HG02981 (cell line): ENCODE measurements around the gene ZNF688.
"Not testable (repeated sequence)": the region's sequence is repeated elsewhere in the genome, so short reads cannot be mapped to it uniquely, and the experiment has no call there.

Source experiments
- ATAC-seq: cut with Tn5 transposase; IDR thresholded peaks from one replicate; pipeline ENCODE4 v1.9.1; 2021; ENCODE audit warnings: mild to moderate bottlenecking, moderate library complexity; ENCODE audit not compliant: unreplicated experiment

Gene ZNF688

DNA sequence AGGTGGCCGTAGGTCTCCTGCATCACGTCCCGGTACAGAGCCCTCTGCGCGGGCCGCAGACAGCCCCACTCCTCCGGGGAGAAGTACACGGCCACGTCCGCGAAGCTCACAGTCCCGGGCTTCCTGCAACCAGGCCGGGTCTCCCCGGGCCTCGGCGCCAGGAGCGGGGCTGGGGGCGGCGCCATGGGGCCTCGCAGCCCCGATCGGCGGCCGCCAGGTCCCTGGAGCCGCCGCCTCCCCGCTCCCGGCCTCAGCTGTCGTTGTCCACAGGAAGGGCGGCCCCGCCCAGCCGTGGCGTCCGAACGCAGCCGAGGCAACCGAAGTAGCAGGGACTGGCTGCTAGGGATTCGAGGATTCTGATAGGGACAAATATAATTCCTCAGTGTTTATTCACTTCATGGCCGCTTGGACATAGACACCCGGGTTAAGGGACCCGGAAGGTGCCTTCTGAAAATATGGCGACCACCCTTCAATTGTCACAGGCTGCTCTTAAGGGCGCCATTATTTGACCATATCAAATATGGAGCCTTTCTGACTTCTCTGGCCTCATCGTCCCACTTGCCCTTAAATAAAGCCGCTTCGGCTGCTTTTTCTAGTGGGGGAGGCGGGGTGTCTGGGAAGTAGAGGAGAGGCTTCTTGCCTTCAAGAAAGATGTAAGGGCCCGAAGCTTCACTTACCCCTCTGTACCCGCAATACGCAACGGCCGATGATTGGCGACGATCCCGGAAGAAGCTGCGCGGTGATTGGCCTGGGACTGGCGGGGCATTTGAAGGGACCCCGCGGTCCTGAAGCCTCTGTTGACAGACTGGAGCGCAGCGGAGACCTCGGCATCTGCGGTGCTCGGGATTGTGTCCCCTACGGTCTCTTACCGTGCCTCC is at the start of gene ZNF688:
ZNF688 (minus strand) TSS at position 270 of the 878 bp plus-strand sequence; CDS start at position 185, 85 bp downstream.
- peak; percentile 70 for ATAC-seq

- no peak for ATAC-seq
These were observed 48.7 kb upstream of the ZNF688 start for GRCh38 chr16:30620169-30620568.

DNA sequence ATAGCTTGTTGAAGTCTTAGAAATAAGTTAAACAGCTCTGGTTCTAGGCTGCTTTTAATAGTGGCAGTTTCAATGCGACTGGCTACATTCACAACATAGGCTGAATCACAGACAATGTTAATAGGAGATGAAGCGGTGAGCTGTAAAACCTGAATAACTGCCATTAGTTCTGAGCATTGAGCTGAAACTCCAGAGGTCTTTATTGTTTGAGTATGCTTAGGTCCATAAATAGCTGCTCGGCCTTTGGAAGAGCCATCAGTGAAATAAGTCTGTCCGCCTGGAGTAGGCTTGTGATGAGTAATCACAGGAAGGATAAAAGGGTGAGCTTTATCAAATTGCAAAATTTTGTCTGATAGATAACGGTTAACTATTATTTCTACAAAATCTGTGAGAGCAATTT is 48.1 kb upstream of the ZNF688 start:
- ATAC-seq = no peak

DNA sequence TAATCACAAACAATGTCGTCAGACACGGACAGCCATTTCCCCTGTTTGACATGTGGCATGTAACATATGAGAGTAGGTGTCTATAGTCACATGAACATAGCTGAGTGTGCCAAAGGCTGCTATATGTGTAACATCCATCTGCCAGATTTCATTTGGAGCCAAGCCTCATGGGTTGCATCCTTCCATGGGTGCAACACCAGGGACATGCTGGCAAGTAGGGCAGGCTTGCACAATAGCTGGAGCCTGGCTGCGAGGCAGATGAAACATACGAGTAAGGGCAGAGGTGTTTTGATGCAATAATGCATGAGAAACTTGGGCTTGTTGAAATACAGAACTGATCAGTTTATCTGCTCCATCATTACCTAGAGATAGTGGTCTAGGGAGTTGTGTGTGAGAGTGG is 47.7 kb upstream of the ZNF688 start:
- no peak for ATAC-seq

DNA sequence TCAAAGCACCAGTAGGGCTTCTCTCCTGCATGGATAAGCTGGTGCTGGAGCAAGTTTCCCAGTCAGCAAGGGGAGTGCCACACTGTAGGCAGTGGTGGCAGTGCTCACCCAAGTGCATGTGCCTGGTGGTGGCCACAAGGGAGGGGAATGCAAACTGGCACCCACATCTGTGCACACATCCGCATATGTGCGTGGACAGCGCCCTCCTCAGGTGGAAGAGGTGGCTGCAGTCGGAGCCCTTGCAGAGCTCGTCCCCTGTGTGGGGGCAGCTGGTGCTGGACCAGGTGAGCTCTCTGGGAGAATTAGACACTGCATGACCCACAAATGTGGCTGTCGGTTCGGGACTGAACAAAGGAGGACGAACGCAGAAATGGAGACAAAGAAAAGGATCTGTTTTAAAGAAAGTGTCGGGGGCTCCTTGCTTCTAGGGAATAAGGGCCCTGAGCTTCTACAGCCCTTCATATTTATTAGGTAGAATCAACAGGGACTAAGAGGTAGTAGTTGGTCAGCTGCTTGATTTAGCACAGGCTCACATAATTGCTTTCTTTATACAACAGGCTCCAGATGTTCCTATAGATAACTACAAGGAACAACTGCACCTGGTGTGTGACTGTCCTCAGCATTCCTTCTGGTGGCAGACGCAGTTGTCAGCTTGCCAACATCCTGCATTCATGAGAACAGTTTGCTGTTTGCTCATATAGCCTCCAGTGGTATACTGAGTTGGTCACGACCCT is 44.0 kb upstream of the ZNF688 start:
- ATAC-seq = no peak

GRCh38 chr16:30609926-30610839 is 38.7 kb upstream of the ZNF688 start, which contains the start of gene ZNF689:
Gene ZNF689 (minus strand): TSS chr16:30610389. CDS start chr16:30610041, 348 bp downstream.
- ATAC-seq = peak; percentile 87

DNA sequence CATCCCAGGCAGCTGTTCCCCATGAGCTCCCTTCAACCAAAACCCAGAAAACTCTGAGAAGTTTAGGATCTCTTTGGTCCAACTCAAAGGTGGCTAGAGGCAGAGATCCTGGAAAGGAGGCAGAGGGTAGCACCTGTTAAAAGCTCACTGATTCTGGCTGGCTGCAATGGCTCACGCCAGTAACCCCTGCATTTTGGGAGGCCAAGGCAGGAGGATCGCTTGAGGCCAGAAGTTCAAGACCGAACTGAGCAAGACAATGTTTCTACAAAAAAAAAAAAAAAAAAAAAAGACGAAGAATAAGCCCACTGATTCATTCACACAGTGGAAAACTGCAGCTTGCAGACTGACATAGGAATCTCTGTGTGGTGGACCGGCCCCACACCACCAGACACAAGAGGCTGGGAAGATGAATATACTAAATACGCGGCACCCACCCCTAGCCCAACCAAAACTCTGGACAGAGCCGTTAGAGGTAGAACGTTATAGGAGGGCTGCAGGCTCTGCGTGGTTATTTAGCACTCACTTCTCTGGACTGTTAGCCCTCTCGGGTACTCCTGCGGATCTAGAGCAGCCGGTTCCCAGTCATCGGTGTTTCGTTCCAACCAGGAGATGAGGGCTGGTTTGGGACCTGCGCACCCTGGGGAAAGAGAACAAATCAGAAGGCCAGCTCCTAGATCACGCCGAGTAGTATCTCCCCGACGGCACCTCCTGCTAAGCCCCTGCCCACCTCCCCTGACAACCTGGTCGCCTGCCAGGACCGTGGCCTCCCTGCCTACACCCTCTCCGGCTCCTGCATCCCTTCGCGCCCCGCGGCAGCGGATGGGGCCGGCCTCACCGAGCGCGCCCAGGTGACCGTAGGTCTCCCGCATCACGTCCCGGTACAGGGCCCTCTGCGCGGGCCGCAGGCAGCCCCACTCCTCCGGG is 37.8 kb upstream of the ZNF688 start:
- ATAC-seq = peak; percentile 21

DNA sequence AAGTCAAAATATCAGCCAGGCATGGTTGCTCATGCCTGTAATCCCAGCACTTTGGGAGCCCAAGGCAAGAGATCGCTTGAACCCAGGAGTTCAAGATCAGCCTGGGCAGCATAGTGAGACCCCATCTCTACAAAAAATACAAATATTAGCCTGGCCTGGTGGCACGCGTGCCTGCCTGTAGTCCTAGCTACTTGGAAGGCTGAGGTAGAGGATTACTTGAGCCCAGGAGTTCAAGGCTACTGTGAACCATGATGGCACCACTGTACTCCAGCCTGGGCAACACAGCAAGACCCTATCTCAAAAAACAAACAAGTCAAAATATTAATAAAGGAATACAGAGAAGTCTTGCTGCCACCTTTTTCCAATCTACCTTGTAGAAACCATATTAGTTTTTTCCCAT is 34.5 kb upstream of the ZNF688 start:
- ATAC-seq = no peak

DNA sequence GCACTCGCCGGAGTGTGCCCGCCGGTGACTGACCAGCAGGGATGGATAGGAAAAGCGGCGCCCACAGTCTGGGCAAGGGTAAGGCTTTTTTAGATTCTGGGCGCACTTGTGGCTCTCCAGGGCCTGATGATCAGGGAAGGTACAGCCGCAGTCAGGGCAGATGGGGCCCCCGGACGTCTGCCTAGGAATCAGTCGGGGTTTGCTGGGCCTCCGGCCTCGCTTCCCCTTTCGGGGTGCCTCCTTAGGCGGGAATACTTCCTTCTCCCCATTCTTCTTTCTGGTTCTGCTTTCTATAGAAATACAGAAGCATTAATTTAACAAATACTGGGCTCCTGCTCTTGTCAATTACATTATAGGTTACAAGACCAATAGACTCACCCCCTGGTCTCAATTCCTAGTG is 33.6 kb upstream of the ZNF688 start:
- ATAC-seq = no peak

GRCh38 chr16:30604316-30604947 is 32.9 kb upstream of the ZNF688 start:
- ATAC-seq = no peak

- ATAC-seq = no peak
These were observed 32.4 kb upstream of the ZNF688 start for GRCh38 chr16:30603945-30604315.

DNA sequence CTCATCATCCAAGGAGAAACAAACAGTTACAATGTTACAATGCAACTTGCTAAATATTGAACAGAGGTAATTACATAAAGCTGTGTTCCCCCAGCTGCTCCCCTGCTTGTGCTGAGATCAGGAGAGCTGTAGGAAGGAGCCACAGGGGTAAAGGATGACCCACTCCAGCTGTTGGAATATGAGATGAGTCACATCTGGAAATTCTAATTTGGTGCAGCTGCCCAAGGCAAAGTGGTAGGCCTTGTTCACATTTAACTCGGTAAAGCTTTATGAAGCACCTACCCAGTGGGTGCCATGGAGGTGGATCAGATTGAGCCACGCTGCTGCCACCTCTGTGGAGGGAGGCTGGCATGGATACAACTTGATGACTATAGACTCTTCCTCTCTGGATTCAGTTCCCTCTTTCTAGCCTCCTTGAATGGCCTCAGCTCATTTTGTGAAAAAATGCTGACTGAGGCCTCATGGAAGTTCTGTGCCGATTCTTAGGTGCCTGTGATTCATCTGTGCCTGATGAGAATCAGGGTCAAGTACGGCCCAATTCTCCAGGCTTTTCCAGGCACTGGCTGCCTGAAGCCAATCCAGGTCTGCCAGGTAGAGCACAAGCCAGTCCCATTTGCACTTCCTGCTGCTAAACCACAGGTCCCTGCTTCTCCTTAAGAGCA is 31.2 kb upstream of the ZNF688 start:
- ATAC-seq = no peak

DNA sequence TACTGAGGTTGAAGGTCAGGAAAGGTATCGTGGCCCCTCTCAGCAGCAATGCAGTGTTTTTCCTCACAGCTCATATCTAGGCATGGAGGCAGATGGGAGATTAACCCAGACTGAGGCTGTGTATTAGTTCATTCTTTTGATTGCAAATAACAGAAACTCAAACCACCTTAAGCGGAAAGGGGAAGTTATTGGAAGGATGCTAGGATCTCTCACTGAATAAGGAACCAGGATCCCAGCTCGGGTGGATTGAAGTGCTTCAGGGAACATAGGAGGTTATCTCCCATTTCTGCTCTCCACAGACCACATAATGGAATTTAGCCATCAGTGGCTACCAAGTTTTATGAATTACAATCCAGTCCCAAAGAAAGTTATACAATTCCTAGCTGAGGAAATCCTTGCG is 30.5 kb upstream of the ZNF688 start:
- no peak for ATAC-seq

DNA sequence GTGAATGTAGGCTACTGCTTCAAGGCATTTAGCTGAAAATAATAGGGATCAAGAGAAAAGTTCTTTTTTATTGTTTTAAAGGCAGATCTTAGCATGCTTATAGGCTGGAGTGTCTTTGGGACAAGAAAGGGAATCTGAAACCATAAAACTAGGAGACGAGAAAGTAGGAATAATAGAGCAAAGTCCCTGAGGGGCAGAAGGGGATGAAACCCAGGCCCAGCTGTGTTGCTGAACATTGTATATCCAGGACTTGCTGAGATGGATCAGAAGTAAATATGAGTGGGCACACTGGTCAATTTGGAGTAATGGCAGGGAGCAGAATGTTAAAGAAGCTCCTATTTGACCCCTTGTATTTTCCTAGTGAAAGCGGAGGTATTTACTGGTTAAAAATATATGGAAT is 29.4 kb upstream of the ZNF688 start:
- ATAC-seq = no peak

DNA sequence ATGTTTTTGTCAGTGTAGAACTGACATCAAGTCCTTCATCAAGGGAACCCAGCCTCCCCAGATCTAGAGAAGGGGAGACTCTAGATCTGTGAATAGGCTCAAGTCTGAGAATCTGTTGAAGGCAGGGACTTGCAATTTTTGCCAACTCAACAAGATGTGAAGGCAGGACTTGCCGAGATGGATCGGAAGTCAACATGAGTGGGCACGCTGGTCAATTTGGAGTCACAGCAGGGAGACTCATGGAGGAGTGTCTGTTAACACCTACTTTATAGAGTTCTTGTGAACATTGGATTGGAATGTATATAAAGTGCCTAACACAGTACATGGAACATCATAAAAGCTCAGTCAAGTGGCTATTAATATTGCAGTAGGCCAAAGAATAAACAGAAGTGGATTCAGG is 28.7 kb upstream of the ZNF688 start:
- ATAC-seq = no peak

- ATAC-seq = no peak
These were observed 21.4 kb upstream of the ZNF688 start for GRCh38 chr16:30592871-30593270.

DNA sequence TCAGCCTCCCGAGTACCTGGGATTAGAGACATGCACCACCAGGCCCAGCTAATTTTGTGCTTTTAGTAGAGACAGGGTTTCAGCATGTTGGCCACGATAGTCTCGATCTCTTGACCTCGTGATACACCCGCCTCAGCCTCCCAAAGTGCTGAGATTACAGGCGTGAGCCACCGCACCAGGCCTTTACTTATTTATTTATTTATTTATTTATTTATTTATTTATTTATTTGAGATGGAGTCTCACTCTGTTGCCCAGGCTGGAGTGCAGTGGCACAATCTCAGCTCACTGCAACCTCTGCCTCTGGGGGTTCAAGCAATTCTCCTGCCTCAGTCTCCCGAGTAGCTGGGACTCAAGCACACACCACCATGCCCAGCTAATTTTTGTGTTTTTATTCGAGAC is 19.4 kb upstream of the ZNF688 start:
- not testable (repeated sequence) for ATAC-seq

- ATAC-seq = not testable (repeated sequence)
These were observed 18.1 kb upstream of the ZNF688 start for GRCh38 chr16:30589582-30589981.

GRCh38 chr16:30588651-30589050 is 17.1 kb upstream of the ZNF688 start:
- no peak for ATAC-seq
